Measurements from ENCODE around the gene C17orf107.

DNA sequence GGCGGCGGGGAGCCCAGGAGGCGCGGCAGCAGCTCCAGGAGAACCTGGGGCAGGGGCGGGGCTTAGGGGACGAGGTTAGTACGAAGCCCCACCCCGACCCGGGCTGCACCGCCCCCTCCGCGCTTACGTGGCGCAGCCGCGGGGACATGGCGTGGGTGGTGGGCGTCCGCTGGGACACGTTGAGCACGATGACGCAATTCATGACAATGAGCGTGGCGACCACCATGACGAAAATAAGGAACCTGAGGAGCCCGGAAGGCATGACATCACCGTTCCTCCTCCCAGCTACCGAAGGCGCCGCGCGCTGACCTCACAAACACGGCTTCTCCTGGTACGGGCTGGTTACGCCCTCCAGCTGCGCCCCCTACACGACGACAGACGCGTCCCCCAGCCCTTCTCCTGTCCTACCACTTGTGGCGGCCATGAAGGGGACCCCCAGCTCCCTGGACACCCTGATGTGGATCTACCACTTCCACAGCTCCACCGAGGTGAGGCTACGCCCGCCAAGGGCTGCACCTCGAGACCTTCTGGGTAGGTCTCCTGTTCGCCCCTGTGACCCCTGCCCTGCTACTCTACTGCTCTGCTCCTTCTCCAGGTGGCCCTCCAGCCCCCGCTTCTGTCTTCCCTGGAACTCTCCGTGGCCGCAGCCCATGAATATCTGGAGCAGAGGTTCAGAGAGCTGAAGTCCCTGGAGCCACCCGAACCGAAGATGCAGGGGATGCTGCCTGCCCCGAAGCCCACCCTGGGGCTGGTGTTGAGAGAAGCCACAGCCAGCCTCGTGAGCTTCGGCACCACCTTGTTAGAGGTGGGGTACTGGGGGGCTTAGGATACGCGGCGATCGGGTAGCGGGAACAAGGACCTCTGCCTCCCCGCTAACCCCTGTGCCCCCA, at the start of gene C17orf107:
- TF ChIP-seq, protein P1, sequence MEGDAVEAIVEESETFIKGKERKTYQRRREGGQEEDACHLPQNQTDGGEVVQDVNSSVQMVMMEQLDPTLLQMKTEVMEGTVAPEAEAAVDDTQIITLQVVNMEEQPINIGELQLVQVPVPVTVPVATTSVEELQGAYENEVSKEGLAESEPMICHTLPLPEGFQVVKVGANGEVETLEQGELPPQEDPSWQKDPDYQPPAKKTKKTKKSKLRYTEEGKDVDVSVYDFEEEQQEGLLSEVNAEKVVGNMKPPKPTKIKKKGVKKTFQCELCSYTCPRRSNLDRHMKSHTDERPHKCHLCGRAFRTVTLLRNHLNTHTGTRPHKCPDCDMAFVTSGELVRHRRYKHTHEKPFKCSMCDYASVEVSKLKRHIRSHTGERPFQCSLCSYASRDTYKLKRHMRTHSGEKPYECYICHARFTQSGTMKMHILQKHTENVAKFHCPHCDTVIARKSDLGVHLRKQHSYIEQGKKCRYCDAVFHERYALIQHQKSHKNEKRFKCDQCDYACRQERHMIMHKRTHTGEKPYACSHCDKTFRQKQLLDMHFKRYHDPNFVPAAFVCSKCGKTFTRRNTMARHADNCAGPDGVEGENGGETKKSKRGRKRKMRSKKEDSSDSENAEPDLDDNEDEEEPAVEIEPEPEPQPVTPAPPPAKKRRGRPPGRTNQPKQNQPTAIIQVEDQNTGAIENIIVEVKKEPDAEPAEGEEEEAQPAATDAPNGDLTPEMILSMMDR (IDR thresholded peaks at IDR 0.05): no peak
- no peak for TF ChIP-seq ZFX (IDR thresholded peaks at IDR 0.05; ENCODE audit: borderline replicate concordance)

Measured in 22Rv1 (cell line).